ENCODE data around the gene DGKK. TPM values are rescaled to one million over a fixed set of nuclear protein-coding genes. Genes with fewer than 3 reads are reported as not detected.

DGKK gene
- total and polyA plus RNA-seq, 2 donors: under 0.01 to 0.11 TPM

DNA sequence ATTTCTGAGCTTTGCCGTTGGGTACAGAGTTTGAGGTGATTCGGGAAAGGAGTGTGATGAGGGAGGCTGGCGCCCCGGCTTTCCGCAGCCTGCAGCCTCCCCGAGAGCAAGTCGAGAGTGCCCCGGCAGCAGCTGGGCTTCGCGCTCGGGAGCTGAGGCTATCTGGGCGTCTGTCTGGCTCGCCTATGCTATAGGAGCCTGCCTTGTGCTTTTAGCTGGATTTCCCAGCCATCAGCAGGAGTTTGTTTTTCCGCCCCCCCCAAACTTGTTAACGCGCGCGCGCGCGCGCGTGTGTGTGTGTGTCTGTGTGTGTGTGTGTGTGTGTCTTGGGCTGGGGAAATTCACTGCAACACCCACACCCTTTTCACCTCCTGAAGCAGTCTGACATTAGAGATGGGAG lies 765 bp upstream of the DGKK start:
- Histone ChIP-seq H3K36me3 (ENCODE audit: control insufficient read depth in 2 of 2, insufficient read depth in 2 of 2, low read length in 1 of 2) (no peaks in the 10 kb centered on the region), H3K27ac (ENCODE audit: low read depth in 1 of 2, low read length in 1 of 2) (no peak overlapping the region), H3K27me3 (ENCODE audit: control insufficient read depth in 2 of 2, insufficient read depth in 1 of 2, low read length in 1 of 2) (peaks cover 17 to 53% of the 10 kb centered on the region in 2 donors), H3K4me3 (ENCODE audit: low read length in 2 of 2) (no peak overlapping the region), H3K9me3 (ENCODE audit: control insufficient read depth in 2 of 2, insufficient read depth in 1 of 2, low read length in 1 of 2) (no peaks in the 10 kb centered on the region), H3K4me1 (ENCODE audit: control insufficient read depth in 2 of 2, insufficient read depth in 2 of 2, low read length in 2 of 2) (no peaks in the 10 kb centered on the region)
- WGBS: 3% methylated on average over 23 of the region's 23 CpGs
- DNase-seq (ENCODE audit: low read depth in 6 of 9, low spot score in 9 of 9): no peak

DNA sequence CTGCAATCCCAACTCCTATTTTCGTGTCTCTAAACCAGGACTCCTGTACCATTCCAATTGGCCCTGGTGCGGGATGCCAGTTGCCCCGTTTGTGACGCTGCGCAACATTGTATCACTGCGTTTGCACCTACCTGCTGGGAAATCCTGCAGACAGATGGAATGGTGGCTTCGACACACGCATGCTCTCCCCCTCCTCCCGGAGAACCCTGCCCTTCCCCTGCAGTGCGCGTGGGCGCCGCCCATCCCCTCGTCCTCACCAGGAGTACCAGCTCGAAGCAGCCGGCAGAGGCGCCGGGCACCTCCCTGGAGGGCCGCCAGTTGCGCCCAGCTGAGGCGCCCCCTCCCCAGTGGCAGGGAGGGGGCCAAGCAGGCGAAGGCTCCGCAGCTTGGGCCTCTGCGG lies 1.4 kb downstream of the DGKK start:
- no peak for DNase-seq (ENCODE audit: low read depth in 6 of 9, low spot score in 9 of 9)
- WGBS: 5% methylated on average over 24 of the region's 24 CpGs
- peaks cover 17 to 55% of the 10 kb centered on the region in 2 donors for H3K27me3 ChIP-seq (ENCODE audit: control insufficient read depth in 2 of 2, insufficient read depth in 1 of 2, low read length in 1 of 2)

DNA sequence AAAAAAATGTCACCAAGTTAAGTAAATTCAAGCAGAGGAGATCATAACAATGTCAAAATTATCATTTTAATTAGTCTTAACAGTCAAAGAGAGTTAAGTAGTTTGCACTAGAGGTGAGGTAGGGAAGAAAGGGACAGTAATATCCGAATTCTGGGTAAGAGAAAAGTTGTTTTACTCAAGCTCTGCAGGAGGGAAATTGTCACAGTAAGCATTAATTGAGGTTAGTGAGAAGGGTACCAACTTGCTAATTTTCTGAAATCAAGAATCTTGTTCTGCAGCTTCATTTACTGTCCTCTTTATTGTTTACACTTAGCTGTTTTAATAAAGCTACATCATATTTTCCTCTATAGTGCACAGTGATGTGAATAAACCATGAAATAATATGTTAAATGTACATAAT lies 11.0 kb downstream of the DGKK start:
- Histone ChIP-seq H3K9me3 (ENCODE audit: control insufficient read depth in 2 of 2, insufficient read depth in 1 of 2, low read length in 1 of 2) (no peaks in the 10 kb centered on the region), H3K4me3 (ENCODE audit: low read length in 2 of 2) (no peak overlapping the region), H3K27me3 (ENCODE audit: control insufficient read depth in 2 of 2, insufficient read depth in 1 of 2, low read length in 1 of 2) (no peaks in the 10 kb centered on the region), H3K27ac (ENCODE audit: low read depth in 1 of 2, low read length in 1 of 2) (no peak overlapping the region), H3K4me1 (ENCODE audit: control insufficient read depth in 2 of 2, insufficient read depth in 2 of 2, low read length in 2 of 2) (no peaks in the 10 kb centered on the region), H3K36me3 (ENCODE audit: control insufficient read depth in 2 of 2, insufficient read depth in 2 of 2, low read length in 1 of 2) (no peaks in the 10 kb centered on the region)
- DNase-seq (ENCODE audit: low read depth in 6 of 9, low spot score in 9 of 9): no peak
- WGBS: 75% methylated on average over 1 of the region's 1 CpG

More for the DNA sequence above, 1.4 kb downstream of the DGKK start:
- Histone ChIP-seq H3K36me3 (ENCODE audit: control insufficient read depth in 2 of 2, insufficient read depth in 2 of 2, low read length in 1 of 2) (no peaks in the 10 kb centered on the region), H3K9me3 (ENCODE audit: control insufficient read depth in 2 of 2, insufficient read depth in 1 of 2, low read length in 1 of 2) (no peaks in the 10 kb centered on the region), H3K4me3 (ENCODE audit: low read length in 2 of 2) (no peak overlapping the region), H3K27ac (ENCODE audit: low read depth in 1 of 2, low read length in 1 of 2) (no peak overlapping the region), H3K4me1 (ENCODE audit: control insufficient read depth in 2 of 2, insufficient read depth in 2 of 2, low read length in 2 of 2) (no peaks in the 10 kb centered on the region)

DNA sequence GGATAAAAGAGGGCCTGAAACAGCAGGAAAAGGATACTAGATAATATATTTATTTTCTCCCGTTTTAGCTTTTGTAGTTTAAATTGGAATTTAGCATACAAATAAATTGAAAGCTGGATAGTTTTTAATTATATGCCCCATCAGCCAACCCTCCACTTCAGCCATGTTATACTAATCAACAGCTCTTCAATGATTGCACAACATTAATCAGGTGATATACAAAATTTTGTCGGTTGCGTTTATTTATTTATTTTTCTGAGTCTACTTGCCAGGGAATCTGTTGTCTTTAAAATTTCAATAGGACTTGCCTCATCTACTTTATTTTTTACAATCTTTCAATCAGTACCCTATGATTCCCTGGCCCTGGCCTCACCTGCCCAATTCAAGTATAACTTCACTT lies 12.1 kb downstream of the DGKK start:
- Histone ChIP-seq H3K27ac (ENCODE audit: low read depth in 1 of 2, low read length in 1 of 2) (no peak overlapping the region), H3K4me3 (ENCODE audit: low read length in 2 of 2) (no peak overlapping the region), H3K9me3 (ENCODE audit: control insufficient read depth in 2 of 2, insufficient read depth in 1 of 2, low read length in 1 of 2) (no peaks in the 10 kb centered on the region), H3K36me3 (ENCODE audit: control insufficient read depth in 2 of 2, insufficient read depth in 2 of 2, low read length in 1 of 2) (no peaks in the 10 kb centered on the region), H3K27me3 (ENCODE audit: control insufficient read depth in 2 of 2, insufficient read depth in 1 of 2, low read length in 1 of 2) (no peaks in the 10 kb centered on the region), H3K4me1 (ENCODE audit: control insufficient read depth in 2 of 2, insufficient read depth in 2 of 2, low read length in 2 of 2) (no peaks in the 10 kb centered on the region)
- no peak for DNase-seq (ENCODE audit: low read depth in 6 of 9, low spot score in 9 of 9)
- WGBS: 99% methylated on average over 3 of the region's 3 CpGs

DNA sequence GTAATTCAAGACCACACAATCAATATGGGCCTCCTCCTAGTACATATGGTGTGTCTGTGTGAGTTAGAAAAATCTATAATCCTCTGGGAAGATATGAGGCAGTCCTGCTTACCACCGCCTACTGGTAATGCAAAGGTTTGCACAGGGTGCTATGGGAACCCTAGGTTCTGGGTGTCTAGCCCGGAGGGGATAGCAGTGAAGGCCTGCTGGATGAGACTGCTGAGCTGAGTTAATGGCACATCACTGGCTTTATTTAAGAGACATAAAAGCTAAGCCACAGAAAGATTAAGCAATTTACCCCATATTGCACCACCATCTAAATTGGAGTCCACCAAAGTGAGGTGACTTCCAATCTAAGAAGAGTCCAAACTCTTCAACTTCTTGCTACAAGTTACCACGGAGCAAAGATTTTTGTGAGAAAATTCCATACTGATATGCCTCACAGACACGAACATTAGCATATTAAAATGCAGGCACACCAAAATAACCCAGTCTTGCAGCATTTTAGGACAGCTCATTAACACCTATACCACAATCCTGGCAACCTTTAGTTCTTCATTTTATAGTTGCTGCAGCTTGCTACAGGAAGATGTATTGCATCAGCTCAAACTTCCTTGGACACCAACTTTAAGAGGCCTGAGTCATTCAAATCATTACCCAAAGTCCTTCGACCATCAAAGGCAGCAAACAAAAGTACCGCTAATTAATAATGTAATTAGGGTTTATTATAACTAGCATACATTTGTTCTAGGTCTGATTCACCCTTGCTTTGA lies 13.7 kb downstream of the DGKK start:
- DNase-seq (ENCODE audit: low read depth in 6 of 9, low spot score in 9 of 9): no peak
- Histone ChIP-seq H3K36me3 (ENCODE audit: control insufficient read depth in 2 of 2, insufficient read depth in 2 of 2, low read length in 1 of 2) (no peaks in the 10 kb centered on the region), H3K4me1 (ENCODE audit: control insufficient read depth in 2 of 2, insufficient read depth in 2 of 2, low read length in 2 of 2) (no peaks in the 10 kb centered on the region), H3K9me3 (ENCODE audit: control insufficient read depth in 2 of 2, insufficient read depth in 1 of 2, low read length in 1 of 2) (no peaks in the 10 kb centered on the region), H3K4me3 (ENCODE audit: low read length in 2 of 2) (no peak overlapping the region), H3K27ac (ENCODE audit: low read depth in 1 of 2, low read length in 1 of 2) (no peak overlapping the region), H3K27me3 (ENCODE audit: control insufficient read depth in 2 of 2, insufficient read depth in 1 of 2, low read length in 1 of 2) (no peaks in the 10 kb centered on the region)
- 87% methylated on average over 6 of the region's 6 CpGs for WGBS

DNA sequence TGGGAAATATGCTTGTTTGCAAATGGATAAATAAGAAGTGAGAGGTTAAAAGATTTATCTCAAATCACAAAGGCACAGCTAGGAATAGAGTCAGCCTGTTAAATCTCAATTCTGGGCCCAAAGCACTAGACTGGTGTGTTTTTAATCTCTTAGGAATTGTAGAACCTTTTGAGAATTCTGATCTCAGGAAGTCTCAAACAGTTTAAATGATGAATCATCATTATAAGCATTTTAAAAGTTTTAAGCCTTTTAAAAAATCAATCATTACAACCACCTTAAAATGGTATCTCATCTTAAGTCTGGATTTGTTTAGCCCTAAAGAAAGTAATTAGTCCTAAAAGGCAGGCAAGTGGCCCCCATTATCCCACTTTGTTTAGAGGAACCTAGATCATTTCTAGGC lies 17.8 kb downstream of the DGKK start:
- Histone ChIP-seq H3K4me3 (ENCODE audit: low read length in 2 of 2) (no peak overlapping the region), H3K4me1 (ENCODE audit: control insufficient read depth in 2 of 2, insufficient read depth in 2 of 2, low read length in 2 of 2) (no peaks in the 10 kb centered on the region), H3K36me3 (ENCODE audit: control insufficient read depth in 2 of 2, insufficient read depth in 2 of 2, low read length in 1 of 2) (no peaks in the 10 kb centered on the region), H3K27ac (ENCODE audit: low read depth in 1 of 2, low read length in 1 of 2) (no peak overlapping the region), H3K9me3 (ENCODE audit: control insufficient read depth in 2 of 2, insufficient read depth in 1 of 2, low read length in 1 of 2) (no peaks in the 10 kb centered on the region), H3K27me3 (ENCODE audit: control insufficient read depth in 2 of 2, insufficient read depth in 1 of 2, low read length in 1 of 2) (no peaks in the 10 kb centered on the region)
- no peak for DNase-seq (ENCODE audit: low read depth in 6 of 9, low spot score in 9 of 9)

DNA sequence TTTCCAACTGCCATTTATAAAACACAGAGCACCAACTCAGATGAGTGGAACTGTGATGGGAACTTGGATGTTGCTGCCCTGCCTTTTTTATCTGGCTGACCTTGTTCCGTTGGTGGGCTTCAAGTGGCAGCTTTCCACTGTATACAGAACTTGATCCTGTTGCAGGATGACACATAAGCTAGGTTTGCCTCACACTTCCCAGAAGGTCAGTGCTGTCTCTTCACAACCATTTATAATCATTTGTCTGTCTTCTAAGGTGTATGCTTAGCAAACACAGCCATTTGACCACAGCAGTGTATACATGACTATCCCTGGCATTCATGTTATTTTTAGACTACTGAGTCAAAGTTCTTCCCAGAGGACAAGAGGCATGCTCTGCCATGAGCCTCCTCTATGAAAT lies 20.3 kb downstream of the DGKK start:
- H3K9me3 ChIP-seq (ENCODE audit: control insufficient read depth in 2 of 2, insufficient read depth in 1 of 2, low read length in 1 of 2): no peaks in the 10 kb centered on the region
- DNase-seq (ENCODE audit: low read depth in 6 of 9, low spot score in 9 of 9): no peak
- H3K4me1 ChIP-seq (ENCODE audit: control insufficient read depth in 2 of 2, insufficient read depth in 2 of 2, low read length in 2 of 2): no peaks in the 10 kb centered on the region
- no peak overlapping the region for H3K4me3 ChIP-seq (ENCODE audit: low read length in 2 of 2)
- no peak overlapping the region for H3K27ac ChIP-seq (ENCODE audit: low read depth in 1 of 2, low read length in 1 of 2)
- WGBS: 97% methylated on average over 1 of the region's 1 CpG
- no peaks in the 10 kb centered on the region for H3K27me3 ChIP-seq (ENCODE audit: control insufficient read depth in 2 of 2, insufficient read depth in 1 of 2, low read length in 1 of 2)
- H3K36me3 ChIP-seq (ENCODE audit: control insufficient read depth in 2 of 2, insufficient read depth in 2 of 2, low read length in 1 of 2): no peaks in the 10 kb centered on the region

DNA sequence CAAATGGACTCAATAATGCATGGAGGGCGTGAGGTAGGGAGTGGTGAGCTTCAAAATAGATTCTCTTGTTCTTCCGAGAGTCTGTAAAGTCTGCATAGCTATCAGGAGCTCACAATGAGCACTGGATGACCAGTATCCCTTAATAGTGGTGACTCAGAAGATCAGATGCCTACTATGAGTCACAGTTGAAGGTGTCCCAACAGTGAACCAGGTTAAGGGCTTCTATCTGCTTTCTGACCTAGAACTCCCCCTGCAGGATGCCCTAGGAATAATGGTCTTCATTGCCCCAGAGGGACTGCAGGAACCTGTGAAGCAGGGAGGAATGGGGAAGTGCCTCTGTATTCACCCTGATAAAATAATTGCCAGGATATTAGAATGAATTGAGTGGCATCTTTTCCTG lies 22.1 kb downstream of the DGKK start:
- Histone ChIP-seq H3K4me1 (ENCODE audit: control insufficient read depth in 2 of 2, insufficient read depth in 2 of 2, low read length in 2 of 2) (no peaks in the 10 kb centered on the region), H3K27me3 (ENCODE audit: control insufficient read depth in 2 of 2, insufficient read depth in 1 of 2, low read length in 1 of 2) (no peaks in the 10 kb centered on the region), H3K9me3 (ENCODE audit: control insufficient read depth in 2 of 2, insufficient read depth in 1 of 2, low read length in 1 of 2) (no peaks in the 10 kb centered on the region), H3K36me3 (ENCODE audit: control insufficient read depth in 2 of 2, insufficient read depth in 2 of 2, low read length in 1 of 2) (no peaks in the 10 kb centered on the region), H3K4me3 (ENCODE audit: low read length in 2 of 2) (no peak overlapping the region), H3K27ac (ENCODE audit: low read depth in 1 of 2, low read length in 1 of 2) (no peak overlapping the region)
- 92% methylated on average over 2 of the region's 2 CpGs for WGBS
- DNase-seq (ENCODE audit: low read depth in 6 of 9, low spot score in 9 of 9): peak in 2 of 9 donors; percentile 4

DNA sequence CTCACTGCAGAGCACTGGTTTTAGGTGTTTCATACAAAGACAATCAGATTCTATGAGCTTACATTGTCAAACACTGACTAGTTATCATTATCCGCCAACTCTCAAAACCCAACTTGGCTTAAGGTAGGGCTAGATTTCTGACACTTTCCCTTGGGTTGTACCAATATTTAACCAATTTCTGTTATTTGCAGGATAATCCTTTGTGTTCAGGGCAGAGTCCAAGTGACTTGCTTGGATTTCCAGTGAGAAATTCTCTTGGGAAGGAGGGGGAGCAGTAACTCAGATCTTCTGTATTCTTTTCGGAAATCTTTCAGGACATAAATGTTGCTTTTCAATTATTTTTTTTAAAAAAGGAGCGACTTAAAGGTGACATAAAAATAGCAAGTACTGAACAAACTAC lies 23.1 kb downstream of the DGKK start:
- no peaks in the 10 kb centered on the region for H3K36me3 ChIP-seq (ENCODE audit: control insufficient read depth in 2 of 2, insufficient read depth in 2 of 2, low read length in 1 of 2)
- H3K4me3 ChIP-seq (ENCODE audit: low read length in 2 of 2): no peak overlapping the region
- 94% methylated on average over 3 of the region's 3 CpGs for WGBS
- H3K27me3 ChIP-seq (ENCODE audit: control insufficient read depth in 2 of 2, insufficient read depth in 1 of 2, low read length in 1 of 2): no peaks in the 10 kb centered on the region
- no peaks in the 10 kb centered on the region for H3K9me3 ChIP-seq (ENCODE audit: control insufficient read depth in 2 of 2, insufficient read depth in 1 of 2, low read length in 1 of 2)
- H3K27ac ChIP-seq (ENCODE audit: low read depth in 1 of 2, low read length in 1 of 2): no peak overlapping the region
- DNase-seq (ENCODE audit: low read depth in 6 of 9, low spot score in 9 of 9): no peak
- H3K4me1 ChIP-seq (ENCODE audit: control insufficient read depth in 2 of 2, insufficient read depth in 2 of 2, low read length in 2 of 2): no peaks in the 10 kb centered on the region
